Testis (tissue), 3 donors: ENCODE results near the gene HACL1. TPM values are rescaled to one million over a fixed set of nuclear protein-coding genes. Genes with fewer than 3 reads are reported as not detected.

Experiments used
- DNase-seq: peaks from one replicate; pipeline ENCODE4 v3.0.0-alpha.2; 2019
- H3K27ac ChIP-seq, 2 donors: fragments of 200-600 bp; sonication (generic); one replicate each; pipeline ENCODE4 v1.5.1; 2019
- H3K27me3 ChIP-seq: fragments of 200-600 bp; sonication (generic); one replicate; pipeline ENCODE4 v1.5.1; 2019
- H3K36me3 ChIP-seq: fragments of 200-600 bp; sonication (generic); one replicate; pipeline ENCODE4 v1.5.1; 2017; ENCODE audit warnings: low read depth; ENCODE audit errors: missing control alignments
- H3K4me1 ChIP-seq: fragments of 200-600 bp; sonication (generic); one replicate; pipeline ENCODE4 v1.5.1; 2019
- H3K4me3 ChIP-seq, 2 donors: fragments of 200-600 bp; sonication (generic); one replicate each; pipeline ENCODE4 v1.5.1; 2017 to 2019
- H3K9me3 ChIP-seq: fragments of 200-600 bp; sonication (generic); one replicate; pipeline ENCODE4 v1.5.1; 2017
- CTCF ChIP-seq, 3 experiments: fragments of 450-650 bp in 2 of 3; fragments of 200-600 bp in 1 of 3; sonication (generic) in 1 of 3; IDR thresholded peaks; one replicate each; pipeline ENCODE4 v1.5.1; 2016 to 2019; ENCODE audit warnings: antibody characterized with exemption in 3 of 3, mild to moderate bottlenecking in 2 of 3, moderate library complexity in 1 of 3
- POLR2A ChIP-seq: fragments of 450-650 bp; IDR thresholded peaks from one replicate; pipeline ENCODE4 v1.6.1; 2017; ENCODE audit warnings: antibody characterized with exemption, mild to moderate bottlenecking, moderate library complexity
- WGBS, 2 donors: methylation state at CpG; one replicate each; pipeline ENCODE4 v1.1.5; 2018; 5-methylcytosine and 5-hydroxymethylcytosine counted together
- intact Hi-C: fragments of 100-400 bp; cut with DNase I; formaldehyde crosslinking; loops from one replicate; pipeline ENCODE4 v1.15.1; 2023; ENCODE audit warnings: low total_unique reads
- polyA plus RNA-seq: library from polyadenylated mRNA; stranded (reverse); fragments of 350-450 nt; fragmentation: Illumina TruSeq; extraction: RNeasy Lipid Tissue Mini Kit (QIAGEN cat#74804); gene quantifications from one replicate; pipeline ENCODE4 v1.2.3, GENCODE V29; 2014; ENCODE audit warnings: low read depth, low replicate concordance; ENCODE audit not compliant: insufficient read depth
- total RNA-seq, 2 donors: library from RNA; depleted of rRNA; stranded (reverse); fragments of >200 nt; gene quantifications; one replicate each; pipeline ENCODE4 v1.2.3, GENCODE V29; 2016

Gene HACL1
- total and polyA plus RNA-seq, 3 donors from 2014 or later, result 35.7 to 44.3 (median 42.2) TPM

GRCh38 chr3:15616053-15616452, 14.7 kb upstream of the HACL1 start:
- no peak for TF ChIP-seq CTCF (IDR thresholded peaks at IDR 0.05)
- no peak for TF ChIP-seq POLR2A
- Histone ChIP-seq H3K4me1 (peaks cover 12% of the 10 kb centered on the region), H3K27me3 (no peaks in the 10 kb centered on the region), H3K9me3 (no peaks in the 10 kb centered on the region), H3K36me3 (no peaks in the 10 kb centered on the region), H3K4me3 (no peak overlapping the region), H3K27ac (no peak overlapping the region)
- 91 to 94% methylated on average over 6 of the region's 6 CpGs for WGBS, 2 donors
- no peak for DNase-seq
- intact Hi-C loops, result no loop called here

- H3K27me3 ChIP-seq, result no peaks in the 10 kb centered on the region
- intact Hi-C loops, result no loop called here
- TF ChIP-seq CTCF (IDR thresholded peaks at IDR 0.05) (no peak), POLR2A (no peak)
- no peaks in the 10 kb centered on the region for H3K36me3 ChIP-seq
- DNase-seq, result no peak
- H3K9me3 ChIP-seq, result no peaks in the 10 kb centered on the region
- peaks cover 22% of the 10 kb centered on the region for H3K4me1 ChIP-seq
- no peak overlapping the region for H3K4me3 ChIP-seq
- whole genome bisulfite sequencing, 2 donors, result 79 to 81% methylated on average over 1 of the region's 1 CpG
- no peak overlapping the region for H3K27ac ChIP-seq
These were observed 13.6 kb upstream of the HACL1 start for GRCh38 chr3:15614958-15615357.

GRCh38 chr3:15612001-15612400, 10.6 kb upstream of the HACL1 start:
- intact Hi-C loops, result no loop called here
- TF ChIP-seq CTCF (IDR thresholded peaks at IDR 0.05) (no peak), POLR2A (no peak)
- Histone ChIP-seq H3K4me1 (peaks cover 37% of the 10 kb centered on the region), H3K27ac (peak overlapping the region in 1 of 2 donors; percentile 31), H3K27me3 (no peaks in the 10 kb centered on the region), H3K9me3 (no peaks in the 10 kb centered on the region), H3K4me3 (no peak overlapping the region), H3K36me3 (no peaks in the 10 kb centered on the region)
- no peak for DNase-seq
- WGBS, 2 donors, result 67 to 68% methylated on average over 1 of the region's 1 CpG

- TF ChIP-seq CTCF (IDR thresholded peaks at IDR 0.05) (no peak), POLR2A (no peak)
- Histone ChIP-seq H3K4me3 (no peak overlapping the region), H3K27me3 (no peaks in the 10 kb centered on the region), H3K9me3 (no peaks in the 10 kb centered on the region), H3K27ac (peak overlapping the region in 1 of 2 donors; percentile 31), H3K36me3 (no peaks in the 10 kb centered on the region), H3K4me1 (peaks cover 41% of the 10 kb centered on the region)
- WGBS, 2 donors, result 82 to 84% methylated on average over 3 of the region's 3 CpGs
- intact Hi-C loops, result no loop called here
- DNase-seq, result peak; percentile 74
These were observed 9.6 kb upstream of the HACL1 start for GRCh38 chr3:15611018-15611417.

GRCh38 chr3:15610082-15610759, 8.9 kb upstream of the HACL1 start:
- Histone ChIP-seq H3K4me1 (peaks cover 41% of the 10 kb centered on the region), H3K27ac (peak overlapping the region in 1 of 2 donors; percentile 31), H3K4me3 (no peak overlapping the region), H3K27me3 (no peaks in the 10 kb centered on the region), H3K9me3 (no peaks in the 10 kb centered on the region), H3K36me3 (no peaks in the 10 kb centered on the region)
- intact Hi-C loops, result no loop called here
- 59 to 60% methylated on average over 4 of the region's 4 CpGs for WGBS, 2 donors
- no peak for DNase-seq
- TF ChIP-seq CTCF (IDR thresholded peaks at IDR 0.05), result no peak
- no peak for TF ChIP-seq POLR2A
